Fibroblast of upper back skin (primary cell): ENCODE results near the gene TSNAXIP1.
"Not testable (repeated sequence)": the region's sequence is repeated elsewhere in the genome, so short reads cannot be mapped to it uniquely, and the experiment has no call there.

Experiments
- DNase-seq: peaks from one replicate; pipeline ENCODE4 v3.0.0-alpha.2; 2013

The TSNAXIP1 gene

GRCh38 chr16:67862623-67863583 is 56.2 kb downstream of the TSNAXIP1 start:
- DNase-seq = peak; percentile 57

GRCh38 chr16:67864044-67864443 is 57.4 kb downstream of the TSNAXIP1 start:
- DNase-seq = not testable (repeated sequence)

- no peak for DNase-seq
Observed at GRCh38 chr16:67864594-67864993, 57.9 kb downstream of the TSNAXIP1 start.

- DNase-seq = no peak
Observed at GRCh38 chr16:67865318-67865717, 58.6 kb downstream of the TSNAXIP1 start.

- no peak for DNase-seq
Observed at GRCh38 chr16:67868290-67868689, 61.6 kb downstream of the TSNAXIP1 start.

GRCh38 chr16:67869653-67870052 is 63.0 kb downstream of the TSNAXIP1 start:
- DNase-seq = no peak

- no peak for DNase-seq
Observed at GRCh38 chr16:67871256-67871655, 64.6 kb downstream of the TSNAXIP1 start.

- no peak for DNase-seq
Observed at GRCh38 chr16:67872131-67872630, 65.5 kb downstream of the TSNAXIP1 start.

GRCh38 chr16:67872631-67873434 is 66.1 kb downstream of the TSNAXIP1 start, which contains the start of gene EDC4:
Gene EDC4, plus strand, starts transcription at chr16:67873052. Its CDS starts 210 bp downstream, at chr16:67873262.
- DNase-seq = peak; percentile 65

GRCh38 chr16:67873435-67874370 is 67.0 kb downstream of the TSNAXIP1 start:
- no peak for DNase-seq

GRCh38 chr16:67874372-67874771 is 67.7 kb downstream of the TSNAXIP1 start:
- no peak for DNase-seq

GRCh38 chr16:67877064-67877463 is 70.4 kb downstream of the TSNAXIP1 start:
- DNase-seq = no peak
